CD4-positive, alpha-beta memory T cell (primary cell): ENCODE data around the gene PNMT. TPM values are rescaled to one million over a fixed set of nuclear protein-coding genes. Genes with fewer than 3 reads are reported as not detected.

Experiments used
- CTCF ChIA-PET: fragments of 350-600 bp; sonication (Branson Sonifier 250); formaldehyde crosslinking; loops from one replicate; lab custom pipeline; 2021; ENCODE audit warnings: inconsistent platforms; ENCODE audit not compliant: partially characterized antibody; lab: Charles Lee
- POLR2A ChIA-PET: fragments of 350-600 bp; sonication (Branson Sonifier 250); formaldehyde crosslinking; loops from one replicate; lab custom pipeline; 2021; ENCODE audit not compliant: partially characterized antibody; lab: Charles Lee
- DNase-seq, 5 donors: peaks; one replicate each; pipeline versions ENCODE4 v3.0.0 to v3.0.0-alpha.2; 2020 to 2022; ENCODE audit warnings: mixed read lengths in 1 of 5
- H3K27ac ChIP-seq: one replicate; pipeline ENCODE4 v1.7.0; 2013; ENCODE audit warnings: low read depth, low read length
- H3K27me3 ChIP-seq: 2 replicates; pipeline ENCODE4 v1.7.0; 2013; ENCODE audit warnings: mild to moderate bottlenecking, low read length, moderate library complexity; ENCODE audit not compliant: insufficient read depth
- H3K36me3 ChIP-seq: 2 replicates; pipeline ENCODE4 v1.7.0; 2013; ENCODE audit warnings: mild to moderate bottlenecking, low read length, moderate library complexity; ENCODE audit not compliant: insufficient read depth
- H3K4me1 ChIP-seq: 2 replicates; pipeline ENCODE4 v1.7.0; 2013; ENCODE audit warnings: mild to moderate bottlenecking, low read length, moderate library complexity; ENCODE audit not compliant: insufficient read depth
- H3K4me3 ChIP-seq, 2 donors: one replicate each; pipeline ENCODE4 v1.7.0; 2013; ENCODE audit warnings: low read length in 2 of 2, mild to moderate bottlenecking in 1 of 2
- H3K9me3 ChIP-seq, 2 donors: one replicate each; pipeline ENCODE4 v1.7.0; 2013; ENCODE audit warnings: low read length in 2 of 2, control low read depth in 1 of 2; ENCODE audit not compliant: control insufficient read depth in 1 of 2
- H3K27ac Mint-ChIP-seq, 7 donors: one replicate each; pipeline ENCODE4 v1.8.0; 2020 to 2021; ENCODE audit warnings: mixed read lengths in 7 of 7, mild to moderate bottlenecking in 6 of 7, inconsistent platforms in 3 of 7, moderate library complexity in 3 of 7
- H3K27me3 Mint-ChIP-seq, 2 donors: one replicate each; pipeline ENCODE4 v1.8.0; 2020 to 2021; ENCODE audit warnings: mixed read lengths in 2 of 2
- H3K36me3 Mint-ChIP-seq, 2 donors: one replicate each; pipeline ENCODE4 v1.8.0; 2020 to 2021; ENCODE audit warnings: mixed read lengths in 2 of 2, inconsistent platforms in 1 of 2, mild to moderate bottlenecking in 1 of 2
- H3K4me1 Mint-ChIP-seq, 4 donors: one replicate each; pipeline ENCODE4 v1.8.0; 2020 to 2021; ENCODE audit warnings: mixed read lengths in 4 of 4, mild to moderate bottlenecking in 1 of 4
- H3K4me3 Mint-ChIP-seq, 8 donors: one replicate each; pipeline ENCODE4 v1.8.0; 2020 to 2021; ENCODE audit warnings: mixed read lengths in 8 of 8, mild to moderate bottlenecking in 7 of 8, moderate library complexity in 6 of 8, inconsistent platforms in 3 of 8
- H3K9me3 Mint-ChIP-seq, 8 donors: one replicate each; pipeline ENCODE4 v1.8.0; 2020 to 2021; ENCODE audit warnings: mixed read lengths in 8 of 8, mild to moderate bottlenecking in 5 of 8, inconsistent platforms in 3 of 8, moderate library complexity in 1 of 8
- intact Hi-C: fragments of 100-400 bp; cut with micrococcal nuclease; formaldehyde crosslinking; loops from one replicate; pipeline ENCODE4 v1.15.1; 2023
- polyA plus RNA-seq, 2 donors: library from polyadenylated mRNA; unstranded; fragments of 300-500 nt; fragmentation: Illumina TruSeq; gene quantifications; one replicate each; pipeline ENCODE4 v1.2.3, GENCODE V29; 2021
- total RNA-seq, 2 experiments: library from RNA; stranded (reverse); gene quantifications; one replicate each; pipeline ENCODE4 v1.2.3, GENCODE V29; 2021

Gene PNMT
- total and polyA plus RNA-seq, 4 experiments from 2014 or later, result 0.55 TPM; not detected in 3

DNA sequence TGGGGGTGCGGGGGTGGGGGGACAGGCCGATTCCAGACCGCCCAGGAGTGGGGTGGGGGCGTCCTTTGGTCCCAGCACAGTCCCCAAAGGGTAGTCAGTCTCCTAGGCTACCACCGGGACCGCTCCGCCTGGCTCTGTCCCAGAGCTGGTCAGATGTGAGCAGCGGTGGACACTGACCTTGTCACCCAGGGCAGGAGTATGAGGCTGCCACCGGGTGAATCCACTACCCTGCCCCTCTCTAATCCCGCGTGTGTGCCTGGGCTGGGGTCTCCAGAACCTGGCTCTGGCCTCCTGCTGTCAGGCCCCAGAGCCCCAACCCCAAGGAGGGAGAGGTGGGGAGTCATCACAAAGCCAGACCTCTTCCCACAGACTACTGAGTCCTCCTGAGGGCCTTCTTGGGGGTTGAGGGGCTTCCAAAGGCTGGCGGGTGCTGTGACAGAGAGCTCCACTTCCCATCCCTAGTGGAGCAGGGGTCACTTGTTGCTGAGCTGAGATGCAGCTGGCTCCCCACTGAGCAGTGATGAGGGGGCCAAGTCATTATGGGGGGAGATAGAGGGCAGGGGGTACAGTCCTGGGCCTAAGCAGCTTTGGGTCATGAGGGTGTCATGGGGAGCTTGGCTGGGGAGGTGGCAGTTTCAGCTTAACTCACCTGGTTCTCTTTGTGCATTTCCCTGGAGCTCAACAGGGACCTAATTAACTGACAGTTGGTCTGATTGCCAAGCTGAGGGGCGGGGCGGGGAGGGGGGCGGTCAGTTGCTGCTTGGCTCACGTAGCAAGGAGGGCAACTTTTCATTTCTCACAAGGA, 40.3 kb upstream of the PNMT start:
- intact Hi-C loops, result no loop called here
- H3K36me3 ChIP-seq, result no peaks in the 10 kb centered on the region
- Mint-ChIP-seq H3K4me1 (peaks cover 7 to 23% (median 13%) of the 10 kb centered on the region in 4 donors), H3K4me3 (peak overlapping the region in 2 of 8 donors; percentile 17 to 25), H3K36me3 (peaks cover 0 to 1% of the 10 kb centered on the region in 2 donors), H3K9me3 (no peaks in the 10 kb centered on the region), H3K27ac (no peak overlapping the region), H3K27me3 (peaks cover 26 to 31% of the 10 kb centered on the region in 2 donors)
- peaks cover 15% of the 10 kb centered on the region for H3K4me1 ChIP-seq
- H3K9me3 ChIP-seq, result no peaks in the 10 kb centered on the region
- POLR2A ChIA-PET, result interaction anchor here (1.3 to 1.5 kb wide), 2 partner anchors 9 to 102 kb away, joined by 3 to 5 read pairs; partner anchors contain the start of genes MIEN1 and STARD3
- no peak for DNase-seq
- no peak overlapping the region for H3K27ac ChIP-seq
- CTCF ChIA-PET, result interaction anchor here (0.6 to 1.6 kb wide), 5 partner anchors 11 to 349 kb away, joined by 3 to 4 read pairs (median 3); partner anchors contain the start of gene MIEN1
- no peak overlapping the region for H3K4me3 ChIP-seq
- H3K27me3 ChIP-seq, result peaks cover 19% of the 10 kb centered on the region

GRCh38 chr17:39628655-39629493, 39.4 kb upstream of the PNMT start:
- POLR2A ChIA-PET, result interaction anchor here (1.3 to 1.5 kb wide), 2 partner anchors 9 to 102 kb away, joined by 3 to 5 read pairs; partner anchors contain the start of genes MIEN1 and STARD3
- H3K36me3 Mint-ChIP-seq, result no peaks in the 10 kb centered on the region

DNA sequence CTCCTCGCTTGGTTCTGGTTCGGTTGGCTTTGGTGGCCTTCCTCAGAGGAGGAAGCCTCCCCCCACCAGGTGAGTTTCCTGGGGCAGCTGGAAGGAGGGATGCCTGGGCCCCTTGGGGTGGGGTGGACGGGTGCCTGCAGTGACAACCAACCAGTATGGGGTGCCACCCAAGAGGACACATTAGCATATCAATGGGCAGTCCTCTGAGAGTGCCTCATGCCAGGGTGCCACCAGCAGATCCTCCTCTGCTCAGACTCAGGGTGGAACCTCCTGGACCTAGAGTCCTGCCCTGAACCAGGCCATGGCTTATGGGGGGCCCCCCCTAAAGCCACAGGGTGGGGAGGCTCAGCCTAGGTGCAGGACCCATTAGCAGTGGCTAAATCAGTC, 38.8 kb upstream of the PNMT start:
- intact Hi-C loops, result no loop called here
- Mint-ChIP-seq H3K36me3 (no peaks in the 10 kb centered on the region), H3K9me3 (no peaks in the 10 kb centered on the region), H3K27ac (no peak overlapping the region), H3K27me3 (peaks cover 26 to 31% of the 10 kb centered on the region in 2 donors), H3K4me3 (no peak overlapping the region), H3K4me1 (peaks cover 7 to 13% (median 9%) of the 10 kb centered on the region in 4 donors)
- Histone ChIP-seq H3K27me3 (peaks cover 19% of the 10 kb centered on the region), H3K36me3 (no peaks in the 10 kb centered on the region), H3K4me1 (peaks cover 10% of the 10 kb centered on the region), H3K4me3 (no peak overlapping the region), H3K9me3 (no peaks in the 10 kb centered on the region), H3K27ac (no peak overlapping the region)
- ChIA-PET CTCF (interaction anchor here (1.2 to 6.4 kb wide), 3 partner anchors 6 to 12 kb away, joined by 3 to 114 read pairs (median 3); partner anchors contain the start of gene PPP1R1B), POLR2A (no interaction called here)
- DNase-seq, result peak in 1 of 5 donors; percentile 33

More at GRCh38 chr17:39628655-39629493, 39.4 kb upstream of the PNMT start:
- DNase-seq, result peak in 1 of 5 donors; percentile 3
- Histone ChIP-seq H3K27me3 (peaks cover 19% of the 10 kb centered on the region), H3K27ac (no peak overlapping the region), H3K9me3 (no peaks in the 10 kb centered on the region), H3K36me3 (no peaks in the 10 kb centered on the region), H3K4me3 (no peak overlapping the region), H3K4me1 (peaks cover 6% of the 10 kb centered on the region)
- no peaks in the 10 kb centered on the region for H3K9me3 Mint-ChIP-seq
- H3K27me3 Mint-ChIP-seq, result peaks cover 26 to 31% of the 10 kb centered on the region in 2 donors
- CTCF ChIA-PET, result interaction anchor here (0.6 to 1.6 kb wide), 5 partner anchors 10 to 348 kb away, joined by 3 to 4 read pairs (median 3); partner anchors contain the start of gene MIEN1
- intact Hi-C loops, result no loop called here
- H3K27ac Mint-ChIP-seq, result peak overlapping the region in 1 of 7 donors; percentile 48
- H3K4me1 Mint-ChIP-seq, result peaks cover 3 to 13% (median 6%) of the 10 kb centered on the region in 4 donors
- peak overlapping the region in 1 of 8 donors; percentile 68 for H3K4me3 Mint-ChIP-seq

DNA sequence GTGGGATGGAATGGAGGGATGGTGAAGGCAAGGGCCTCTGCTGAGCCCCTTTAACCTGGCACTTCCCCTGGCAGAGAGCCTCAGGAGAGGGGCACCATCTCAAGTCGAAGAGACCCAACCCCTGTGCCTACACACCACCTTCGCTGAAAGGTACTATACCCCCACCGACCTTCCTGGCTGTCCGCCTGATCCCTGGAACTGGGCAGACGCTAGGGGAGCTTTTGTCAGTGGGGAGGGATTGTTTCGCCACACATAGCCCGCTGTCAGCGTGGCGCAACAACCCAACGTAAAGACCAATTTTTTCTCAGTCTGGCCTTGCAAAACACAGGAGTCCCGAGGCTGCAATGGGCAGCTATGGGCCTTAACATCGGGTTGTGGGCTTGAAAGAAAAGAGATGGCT, 38.4 kb upstream of the PNMT start:
- no peak overlapping the region for H3K4me3 Mint-ChIP-seq
- ChIA-PET CTCF (interaction anchor here (6.4 kb wide), 1 partner anchor 6 kb away, joined by 114 read pairs; the partner anchor contains the start of gene PPP1R1B), POLR2A (no interaction called here)
- H3K27me3 Mint-ChIP-seq, result peaks cover 25 to 31% of the 10 kb centered on the region in 2 donors
- no peaks in the 10 kb centered on the region for H3K9me3 Mint-ChIP-seq
- H3K9me3 ChIP-seq, result no peaks in the 10 kb centered on the region
- no peak overlapping the region for H3K4me3 ChIP-seq
- peak in 1 of 5 donors; percentile 11 for DNase-seq
- H3K27ac ChIP-seq, result no peak overlapping the region
- peaks cover 14% of the 10 kb centered on the region for H3K4me1 ChIP-seq
- H3K4me1 Mint-ChIP-seq, result peaks cover 7 to 13% (median 9%) of the 10 kb centered on the region in 4 donors
- H3K27me3 ChIP-seq, result peaks cover 19% of the 10 kb centered on the region
- no peaks in the 10 kb centered on the region for H3K36me3 ChIP-seq
- intact Hi-C loops, result no loop called here
- no peaks in the 10 kb centered on the region for H3K36me3 Mint-ChIP-seq
- H3K27ac Mint-ChIP-seq, result no peak overlapping the region

- Mint-ChIP-seq H3K27me3 (peaks cover 11 to 22% of the 10 kb centered on the region in 2 donors), H3K27ac (peak overlapping the region in 1 of 7 donors; percentile 68), H3K4me1 (peaks cover 5 to 15% (median 8%) of the 10 kb centered on the region in 4 donors), H3K9me3 (no peaks in the 10 kb centered on the region), H3K4me3 (no peak overlapping the region), H3K36me3 (no peaks in the 10 kb centered on the region)
- no peaks in the 10 kb centered on the region for H3K36me3 ChIP-seq
- POLR2A ChIA-PET, result interaction anchor here (1.1 kb wide), 1 partner anchor 40 kb away, joined by 3 read pairs; no protein-coding TSS in a partner anchor
- H3K27ac ChIP-seq, result no peak overlapping the region
- CTCF ChIA-PET, result interaction anchor here (1.1 to 6.4 kb wide), 3 partner anchors 8 to 122 kb away, joined by 3 to 114 read pairs (median 3); partner anchors contain the start of gene PPP1R1B
- H3K27me3 ChIP-seq, result peaks cover 9% of the 10 kb centered on the region
- H3K9me3 ChIP-seq, result no peaks in the 10 kb centered on the region
- H3K4me3 ChIP-seq, result no peak overlapping the region
- H3K4me1 ChIP-seq, result peaks cover 18% of the 10 kb centered on the region
- intact Hi-C loops, result no loop called here
- DNase-seq, result no peak
These were observed 36.9 kb upstream of the PNMT start for GRCh38 chr17:39631403-39631802.

DNA sequence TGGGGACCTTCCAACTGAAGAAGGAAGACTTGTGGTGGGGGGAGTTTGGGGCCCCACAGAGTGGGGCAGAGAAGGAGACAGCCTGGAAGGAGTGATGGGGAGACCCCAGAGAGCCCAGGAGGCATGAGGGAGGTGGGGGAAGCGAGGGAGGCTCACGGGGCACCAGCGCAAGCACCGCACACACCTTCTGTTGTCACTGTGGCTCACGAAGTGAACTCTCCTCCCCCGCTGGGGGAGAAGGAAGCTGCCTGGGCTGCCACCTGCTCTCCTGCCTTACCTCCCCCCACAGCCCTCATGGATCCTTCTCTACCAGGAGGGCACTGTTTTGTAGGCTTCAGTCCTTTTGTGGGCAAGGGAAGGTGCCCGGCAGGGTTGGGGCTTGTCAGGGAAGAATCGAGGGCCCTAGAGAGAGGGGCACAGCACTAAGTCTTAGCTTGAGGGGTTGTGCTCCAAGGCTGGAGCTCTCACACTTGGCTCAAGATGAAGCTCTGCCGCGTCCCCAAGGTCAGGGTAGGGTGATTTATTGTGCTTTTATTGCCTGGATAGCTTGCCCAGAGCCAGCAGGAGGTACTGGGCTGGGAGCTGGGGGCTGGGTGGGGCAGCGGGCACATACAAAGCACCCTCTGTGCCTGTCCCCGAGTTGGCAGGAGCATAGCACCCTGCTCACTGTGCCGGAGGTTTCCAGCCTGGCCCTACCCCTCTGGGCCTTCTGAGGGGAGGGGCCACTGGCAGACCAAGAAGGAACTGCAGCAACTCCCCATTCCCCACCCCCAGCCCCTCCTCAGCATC, 35.9 kb upstream of the PNMT start:
- CTCF ChIA-PET, result interaction anchor here (1.7 to 6.4 kb wide), 5 partner anchors 9 to 37 kb away, joined by 5 to 114 read pairs (median 8); partner anchors contain the start of genes PNMT and PPP1R1B
- Histone ChIP-seq H3K4me1 (peaks cover 17% of the 10 kb centered on the region), H3K27me3 (peaks cover 4% of the 10 kb centered on the region), H3K9me3 (no peaks in the 10 kb centered on the region), H3K4me3 (no peak overlapping the region), H3K27ac (no peak overlapping the region), H3K36me3 (no peaks in the 10 kb centered on the region)
- Mint-ChIP-seq H3K4me1 (peaks cover 4 to 16% (median 11%) of the 10 kb centered on the region in 4 donors), H3K9me3 (no peaks in the 10 kb centered on the region), H3K4me3 (no peak overlapping the region), H3K27me3 (peaks cover 10 to 19% of the 10 kb centered on the region in 2 donors), H3K36me3 (peaks cover 0 to 1% of the 10 kb centered on the region in 2 donors), H3K27ac (peak overlapping the region in 1 of 7 donors; percentile 10)
- POLR2A ChIA-PET, result no interaction called here
- intact Hi-C loops, result no loop called here
- no peak for DNase-seq
